Loucy (cell line): Measurements from ENCODE around the gene ZFYVE28.

Source experiments
- H2AFZ ChIP-seq: fragments of 200-600 bp; sonication (generic); 2 replicates; pipeline ENCODE4 v1.6.0; 2016; ENCODE audit warnings: antibody characterized with exemption, mild to moderate bottlenecking, low read length, moderate library complexity
- H3F3A ChIP-seq: fragments of 200-600 bp; 2 replicates; pipeline ENCODE4 v1.6.0; 2016; ENCODE audit warnings: antibody characterized with exemption, low read depth, mild to moderate bottlenecking
- H3K27me3 ChIP-seq: fragments of 200-600 bp; sonication (generic); 2 replicates; pipeline ENCODE4 v1.6.1; 2014; ENCODE audit warnings: low read length, mild to moderate bottlenecking; ENCODE audit not compliant: insufficient read depth, poor library complexity, severe bottlenecking
- H3K36me3 ChIP-seq: fragments of 200-600 bp; sonication (generic); 2 replicates; pipeline ENCODE4 v1.6.1; 2016; ENCODE audit warnings: low read length; ENCODE audit not compliant: insufficient read depth
- H3K4me1 ChIP-seq: fragments of 200-600 bp; sonication (generic); 2 replicates; pipeline ENCODE4 v1.5.1; 2014; ENCODE audit warnings: low read length, mild to moderate bottlenecking; ENCODE audit not compliant: insufficient read depth, poor library complexity, severe bottlenecking
- H3K4me2 ChIP-seq: fragments of 200-600 bp; sonication (generic); 2 replicates; pipeline ENCODE4 v1.6.0; 2014; ENCODE audit warnings: antibody characterized with exemption, low read length, low read depth, mild to moderate bottlenecking; ENCODE audit not compliant: poor library complexity, severe bottlenecking
- H3K4me3 ChIP-seq: fragments of 200-600 bp; sonication (generic); 2 replicates; pipeline ENCODE4 v1.5.1; 2014; ENCODE audit warnings: low read length, mild to moderate bottlenecking, mixed read lengths; ENCODE audit not compliant: poor library complexity, severe bottlenecking
- H3K79me2 ChIP-seq: fragments of 200-600 bp; sonication (generic); 2 replicates; pipeline ENCODE4 v1.6.1; 2014; ENCODE audit warnings: low read length; ENCODE audit not compliant: insufficient read depth
- H3K9ac ChIP-seq: fragments of 200-600 bp; sonication (generic); 2 replicates; pipeline ENCODE4 v1.6.0; 2014; ENCODE audit warnings: mild to moderate bottlenecking, low read depth, low read length, moderate library complexity; ENCODE audit not compliant: poor library complexity, severe bottlenecking
- H3K9me2 ChIP-seq: fragments of 200-600 bp; sonication (generic); replicated peaks from 2 replicates; pipeline ENCODE4 v1.6.1; 2016; ENCODE audit warnings: low read depth, low read length, mixed read lengths
- H3K9me3 ChIP-seq: fragments of 200-600 bp; sonication (generic); 2 replicates; pipeline ENCODE4 v1.6.1; 2014; ENCODE audit warnings: mild to moderate bottlenecking, antibody characterized with exemption, low read length, low read depth; ENCODE audit not compliant: insufficient read depth
- H4K20me1 ChIP-seq: fragments of 200-600 bp; sonication (generic); 2 replicates; pipeline ENCODE4 v1.6.0; 2014; ENCODE audit warnings: antibody characterized with exemption, low read length, mild to moderate bottlenecking; ENCODE audit not compliant: insufficient read depth, poor library complexity, severe bottlenecking
- CTCF ChIP-seq: fragments of 200-600 bp; sonication (generic); conservative IDR thresholded peaks from 2 replicates; pipeline ENCODE4 v1.5.1; 2014; ENCODE audit warnings: mild to moderate bottlenecking, antibody characterized with exemption, low read length
- EZH2phosphoT487 ChIP-seq: fragments of 200-600 bp; IDR thresholded peaks from 2 replicates; pipeline ENCODE4 v1.6.1; 2018; ENCODE audit warnings: antibody characterized with exemption, mild to moderate bottlenecking, moderate library complexity, borderline replicate concordance

ZFYVE28 gene

GRCh38 chr4:2411786-2412510 is 6.5 kb downstream of the ZFYVE28 start:
- Histone ChIP-seq H3K79me2 (no peaks in the 10 kb centered on the region), H3K9ac (peak overlapping the region; percentile 68)

GRCh38 chr4:2409381-2409783 is 9.1 kb downstream of the ZFYVE28 start:
- Histone ChIP-seq H3K36me3 (no peaks in the 10 kb centered on the region), H3K9me3 (no peaks in the 10 kb centered on the region), H3K9ac (no peak overlapping the region), H3F3A (0 out of 2 replicates have a peak, but pooled peaks cover 8% of the 10 kb centered on the region), H3K9me2 (no peaks in the 10 kb centered on the region), H3K4me2 (no peak overlapping the region), H3K27me3 (no peaks in the 10 kb centered on the region), H3K4me1 (peaks cover 30% of the 10 kb centered on the region), H2AFZ (no peak overlapping the region), H3K79me2 (no peaks in the 10 kb centered on the region), H3K4me3 (no peak overlapping the region), H4K20me1 (no peaks in the 10 kb centered on the region)
- no peak for TF ChIP-seq CTCF
- no peak for TF ChIP-seq EZH2phosphoT487

More at GRCh38 chr4:2411786-2412510, 6.5 kb downstream of the ZFYVE28 start:
- peaks cover 38% of the 10 kb centered on the region for H3K4me1 ChIP-seq
- TF ChIP-seq EZH2phosphoT487 (no peak), CTCF (no peak)
- no peaks in the 10 kb centered on the region for H3K9me2 ChIP-seq
- H3K36me3 ChIP-seq = no peaks in the 10 kb centered on the region
- no peaks in the 10 kb centered on the region for H3K9me3 ChIP-seq
- H3K4me2 ChIP-seq = peak overlapping the region; percentile 89
- no peak overlapping the region for H2AFZ ChIP-seq
- H3K4me3 ChIP-seq = peak overlapping the region; percentile 72
- H3K27me3 ChIP-seq = no peaks in the 10 kb centered on the region
- H4K20me1 ChIP-seq = no peaks in the 10 kb centered on the region
- H3F3A ChIP-seq = 0 out of 2 replicates have a peak, but pooled peaks cover 10% of the 10 kb centered on the region

- Histone ChIP-seq H3K79me2 (no peaks in the 10 kb centered on the region), H3F3A (0 out of 2 replicates have a peak, but pooled peaks cover 8% of the 10 kb centered on the region), H3K9me2 (no peaks in the 10 kb centered on the region), H3K36me3 (no peaks in the 10 kb centered on the region), H3K9ac (no peak overlapping the region), H3K27me3 (no peaks in the 10 kb centered on the region), H4K20me1 (no peaks in the 10 kb centered on the region), H3K4me2 (no peak overlapping the region), H3K9me3 (no peaks in the 10 kb centered on the region), H2AFZ (no peak overlapping the region), H3K4me1 (peaks cover 26% of the 10 kb centered on the region), H3K4me3 (no peak overlapping the region)
- TF ChIP-seq CTCF (no peak), EZH2phosphoT487 (no peak)
These were observed 9.5 kb downstream of the ZFYVE28 start for GRCh38 chr4:2408976-2409375.
